Aorta (tissue), 5 donors: ENCODE measurements around the gene IDH2. TPM values are rescaled to one million over a fixed set of nuclear protein-coding genes. Genes with fewer than 3 reads are reported as not detected.

ENCODE experiments used
- ATAC-seq: fragments of 200-7000 bp; cut with Tn5 transposase; one replicate; pipeline ENCODE4 v1.9.1; 2022; ENCODE audit warnings: moderate library complexity; ENCODE audit not compliant: low FRiP score
- DNase-seq, 2 donors: peaks; one replicate each; pipeline ENCODE4 v3.0.0-alpha.2; 2020
- H3K27ac ChIP-seq, 2 donors: one replicate each; pipeline ENCODE4 v1.5.1; 2013; ENCODE audit warnings: low read length in 2 of 2, mild to moderate bottlenecking in 2 of 2, moderate library complexity in 2 of 2, control low read depth in 1 of 2, inconsistent platforms in 1 of 2, low read depth in 1 of 2
- H3K27me3 ChIP-seq, 2 donors: one replicate each; pipeline ENCODE4 v1.6.1; 2013; ENCODE audit warnings: control low read depth in 1 of 2, low read length in 1 of 2, mild to moderate bottlenecking in 1 of 2, moderate library complexity in 1 of 2; ENCODE audit not compliant: insufficient read depth in 2 of 2, control insufficient read depth in 1 of 2
- H3K36me3 ChIP-seq, 2 donors: one replicate each; pipeline ENCODE4 v1.6.1; 2013; ENCODE audit warnings: control low read depth in 1 of 2, low read length in 1 of 2, mild to moderate bottlenecking in 1 of 2; ENCODE audit not compliant: insufficient read depth in 2 of 2, control insufficient read depth in 1 of 2
- H3K4me1 ChIP-seq, 2 donors: one replicate each; pipeline ENCODE4 v1.6.1; 2013; ENCODE audit warnings: low read length in 2 of 2, control low read depth in 1 of 2, mild to moderate bottlenecking in 1 of 2, moderate library complexity in 1 of 2; ENCODE audit not compliant: insufficient read depth in 2 of 2, control insufficient read depth in 1 of 2
- H3K4me3 ChIP-seq, 2 donors: one replicate each; pipeline ENCODE4 v1.5.1; 2013; ENCODE audit warnings: low read length in 2 of 2, control low read depth in 1 of 2, mild to moderate bottlenecking in 1 of 2
- H3K9me3 ChIP-seq: one replicate; pipeline ENCODE4 v1.6.1; 2013; ENCODE audit warnings: mild to moderate bottlenecking, low read length; ENCODE audit not compliant: control insufficient read depth
- WGBS, 2 donors: extraction: QIAGEN DNeasy Blood & Tissue Kit; methylation state at CpG; one replicate each; pipeline ENCODE4 v1.1.7; 2013; 5-methylcytosine and 5-hydroxymethylcytosine counted together
- intact Hi-C, 2 donors: fragments of 100-400 bp; cut with DNase I; formaldehyde crosslinking; loops; one replicate each; pipeline versions ENCODE4 v1.14.2 to v1.15.0; 2022
- polyA plus RNA-seq, 2 donors: library from polyadenylated mRNA; stranded (reverse); fragments of 200-250 nt; gene quantifications; one replicate each; pipeline ENCODE4 v1.2.3, GENCODE V29; 2013
- total RNA-seq, 2 donors: library from RNA; stranded (reverse); fragmentation: NEBNext Ultra II Directional; extraction: Animal tissue kit (Norgen Biotek cat#: 25700); gene quantifications; one replicate each; pipeline ENCODE4 v1.2.1, GENCODE V29; 2021
- donor health status: healthy with polysubstance abuse.
- donor health status: Bipolar disorder and iron deficiency.
- donor health status: DM: no; HTN: no; CAD: no.
- donor health status: DM: no; HTN: no; CAD: no.
- donor health status: DM: yes; HTN: yes; CAD: no.

IDH2 gene
- total and polyA plus RNA-seq, 4 donors = 18.8 to 37.5 (median 31.4) TPM

- intact Hi-C loops = loop anchor here in 1 of 2 donors (10.0 kb wide), 1 partner anchor 63 kb away; no protein-coding TSS in a partner anchor
- H3K4me1 ChIP-seq = no peaks in the 10 kb centered on the region
Observed at GRCh38 chr15:90097475-90097874, 4.8 kb downstream of the IDH2 start.

GRCh38 chr15:90095521-90095959 lies 6.7 kb downstream of the IDH2 start:
- no peaks in the 10 kb centered on the region for H3K36me3 ChIP-seq
- ATAC-seq = no peak
- no peaks in the 10 kb centered on the region for H3K27me3 ChIP-seq
- no peaks in the 10 kb centered on the region for H3K9me3 ChIP-seq
- no peak overlapping the region for H3K27ac ChIP-seq
- 64 to 74% methylated on average over 3 of the region's 3 CpGs for WGBS, 2 donors
- H3K4me3 ChIP-seq = no peak overlapping the region
- H3K4me1 ChIP-seq = no peaks in the 10 kb centered on the region
- intact Hi-C loops = loop anchor here in 1 of 2 donors (10.0 kb wide), 1 partner anchor 61 kb away; no protein-coding TSS in a partner anchor
- no peak for DNase-seq

More at GRCh38 chr15:90097475-90097874, 4.8 kb downstream of the IDH2 start:
- DNase-seq (peak in 1 of 2 donors; percentile 25), ATAC-seq (no peak)
- Histone ChIP-seq H3K4me3 (no peak overlapping the region), H3K9me3 (no peaks in the 10 kb centered on the region), H3K36me3 (no peaks in the 10 kb centered on the region), H3K27ac (no peak overlapping the region), H3K27me3 (no peaks in the 10 kb centered on the region)
- WGBS, 2 donors = 39 to 73% methylated on average over 4 of the region's 4 CpGs

GRCh38 chr15:90091156-90091931 lies 10.9 kb downstream of the IDH2 start:
- Histone ChIP-seq H3K9me3 (no peaks in the 10 kb centered on the region), H3K27me3 (no peaks in the 10 kb centered on the region), H3K27ac (no peak overlapping the region), H3K36me3 (no peaks in the 10 kb centered on the region), H3K4me3 (no peak overlapping the region), H3K4me1 (no peaks in the 10 kb centered on the region)
- WGBS, 2 donors = 79 to 87% methylated on average over 17 of the region's 17 CpGs
- no peak for ATAC-seq
- no peak for DNase-seq
- intact Hi-C loops = loop anchor here in 1 of 2 donors (10.0 kb wide), 1 partner anchor 57 kb away; no protein-coding TSS in a partner anchor

GRCh38 chr15:90090226-90090848 lies 11.9 kb downstream of the IDH2 start:
- Histone ChIP-seq H3K27ac (no peak overlapping the region), H3K27me3 (no peaks in the 10 kb centered on the region), H3K36me3 (no peaks in the 10 kb centered on the region), H3K4me1 (no peaks in the 10 kb centered on the region), H3K9me3 (no peaks in the 10 kb centered on the region), H3K4me3 (no peak overlapping the region)
- DNase-seq (no peak), ATAC-seq (no peak)
- intact Hi-C loops = loop anchor here in 1 of 2 donors (10.0 kb wide), 1 partner anchor 56 kb away; no protein-coding TSS in a partner anchor
- 89 to 91% methylated on average over 11 of the region's 11 CpGs for WGBS, 2 donors

GRCh38 chr15:90087454-90088154 lies 14.7 kb downstream of the IDH2 start:
- no peaks in the 10 kb centered on the region for H3K36me3 ChIP-seq
- H3K27ac ChIP-seq = no peak overlapping the region
- no peak overlapping the region for H3K4me3 ChIP-seq
- 77 to 82% methylated on average over 19 to 20 of the region's 20 CpGs for WGBS, 2 donors
- H3K27me3 ChIP-seq = no peaks in the 10 kb centered on the region
- intact Hi-C loops = no loop called here
- H3K4me1 ChIP-seq = no peaks in the 10 kb centered on the region
- DNase-seq (no peak), ATAC-seq (no peak)
- no peaks in the 10 kb centered on the region for H3K9me3 ChIP-seq

- H3K4me1 ChIP-seq = no peaks in the 10 kb centered on the region
- H3K9me3 ChIP-seq = no peaks in the 10 kb centered on the region
- H3K4me3 ChIP-seq = no peak overlapping the region
- H3K36me3 ChIP-seq = no peaks in the 10 kb centered on the region
- no peaks in the 10 kb centered on the region for H3K27me3 ChIP-seq
- intact Hi-C loops = no loop called here
- 92 to 96% methylated on average over 7 of the region's 7 CpGs for WGBS, 2 donors
- no peak for ATAC-seq
- peak in 1 of 2 donors; percentile 68 for DNase-seq
- H3K27ac ChIP-seq = no peak overlapping the region
Observed at GRCh38 chr15:90086868-90087268, 15.4 kb downstream of the IDH2 start.

- Histone ChIP-seq H3K4me3 (no peak overlapping the region), H3K9me3 (no peaks in the 10 kb centered on the region), H3K27me3 (no peaks in the 10 kb centered on the region), H3K4me1 (no peaks in the 10 kb centered on the region), H3K27ac (no peak overlapping the region), H3K36me3 (no peaks in the 10 kb centered on the region)
- ATAC-seq (no peak), DNase-seq (no peak)
- intact Hi-C loops = no loop called here
- 89 to 92% methylated on average over 3 of the region's 3 CpGs for whole genome bisulfite sequencing, 2 donors
Observed at GRCh38 chr15:90085565-90085964, 16.7 kb downstream of the IDH2 start.

- WGBS, 2 donors = 91% methylated on average over 18 of the region's 18 CpGs
- ATAC-seq = no peak
- H3K36me3 ChIP-seq = no peaks in the 10 kb centered on the region
- H3K4me1 ChIP-seq = no peaks in the 10 kb centered on the region
- intact Hi-C loops = loop anchor here in 1 of 2 donors (5.0 kb wide), 1 partner anchor 173 kb away; the partner anchor contains the start of gene ARPIN
- no peak overlapping the region for H3K4me3 ChIP-seq
- H3K27me3 ChIP-seq = no peaks in the 10 kb centered on the region
- no peak for DNase-seq
- no peak overlapping the region for H3K27ac ChIP-seq
- H3K9me3 ChIP-seq = no peaks in the 10 kb centered on the region
Observed at GRCh38 chr15:90084876-90085423, 17.3 kb downstream of the IDH2 start.
